Activated CD4-positive, alpha-beta T cell treated with anti-CD3 and anti-CD28 coated beads, Interleukin-10, Interleukin-2, amounts not matched to agents 100 ng/mL and 50 ng/mL, durations not matched to agents 16 hours and 8 hours (primary cell): ENCODE results near the gene LAMB2.

Experiments
- DNase-seq: peaks from one replicate; pipeline ENCODE4 v3.0.0-alpha.2; 2020

Gene LAMB2

DNA sequence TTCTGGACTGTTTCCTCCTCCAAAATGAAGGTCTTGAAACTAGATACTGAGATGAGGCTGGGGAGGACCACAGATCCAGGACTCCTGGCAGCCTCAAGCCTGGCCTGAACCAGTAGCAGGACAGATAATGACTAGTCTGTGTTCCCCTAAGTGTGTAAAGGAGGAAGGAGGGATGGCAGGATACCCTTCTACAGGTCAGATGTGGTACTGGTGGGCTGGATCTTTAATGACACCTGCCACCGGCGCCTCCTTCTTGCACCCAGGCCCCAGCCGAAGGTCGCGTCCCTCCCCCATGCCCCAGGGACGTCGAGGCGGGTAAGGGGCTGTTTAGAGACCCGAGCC is 12.8 kb downstream of the LAMB2 start:
- peak; percentile 9 for DNase-seq

GRCh38 chr3:49119439-49119838 is 13.4 kb downstream of the LAMB2 start:
- DNase-seq = no peak

DNA sequence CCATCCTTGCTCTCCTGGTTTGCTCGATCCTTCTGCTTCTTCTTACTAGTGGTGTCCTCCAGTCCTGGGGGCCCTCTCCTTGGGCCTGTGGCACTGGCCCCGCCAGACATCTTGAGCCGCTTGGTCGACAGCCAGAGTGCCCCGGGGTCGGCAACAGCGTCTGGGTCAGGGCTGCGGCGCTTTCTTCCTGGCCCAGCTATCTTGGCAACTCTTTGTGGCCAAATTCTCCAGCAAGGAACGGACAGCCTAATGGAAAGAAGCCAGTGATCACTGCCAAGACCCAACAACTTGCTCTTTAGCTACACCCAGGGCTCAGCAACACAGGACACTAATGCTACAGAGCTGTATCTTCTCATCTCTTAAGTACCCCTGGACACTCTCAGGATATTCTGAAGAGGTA is 13.8 kb downstream of the LAMB2 start:
- no peak for DNase-seq

GRCh38 chr3:49112262-49112661 is 20.6 kb downstream of the LAMB2 start:
- DNase-seq = no peak

DNA sequence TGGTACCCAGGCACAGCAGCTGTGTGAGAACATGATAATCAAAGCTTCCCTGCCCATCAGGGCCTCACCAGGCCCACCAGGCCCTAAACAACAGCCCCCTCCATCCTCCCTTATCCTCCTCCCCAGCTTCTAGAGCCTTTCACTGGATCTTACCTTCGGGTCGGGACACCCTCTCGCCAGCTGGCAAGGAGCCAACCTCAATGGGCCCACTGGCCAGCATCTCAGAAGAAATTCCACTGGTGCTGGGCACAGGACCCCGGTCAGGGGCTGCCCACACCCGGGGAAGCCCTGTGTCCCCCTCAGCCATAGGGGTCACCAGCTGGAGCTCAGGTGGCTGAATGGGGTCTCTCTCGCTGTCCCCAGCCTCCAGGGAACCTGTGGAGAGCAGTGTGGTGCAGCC is 21.5 kb downstream of the LAMB2 start:
- no peak for DNase-seq

GRCh38 chr3:49110780-49111179 is 22.1 kb downstream of the LAMB2 start:
- DNase-seq = no peak

GRCh38 chr3:49108346-49108745 is 24.5 kb downstream of the LAMB2 start:
- DNase-seq = no peak

- DNase-seq = peak; percentile 94
Observed at GRCh38 chr3:49104427-49105291, 28.2 kb downstream of the LAMB2 start, which contains the start of gene QARS1. Gene QARS1 (minus strand): TSS chr3:49104757. CDS start chr3:49104733, 24 bp downstream.

- DNase-seq = no peak
Observed at GRCh38 chr3:49104052-49104426, 28.8 kb downstream of the LAMB2 start.

- DNase-seq = no peak
Observed at GRCh38 chr3:49100046-49100615, 32.7 kb downstream of the LAMB2 start.

DNA sequence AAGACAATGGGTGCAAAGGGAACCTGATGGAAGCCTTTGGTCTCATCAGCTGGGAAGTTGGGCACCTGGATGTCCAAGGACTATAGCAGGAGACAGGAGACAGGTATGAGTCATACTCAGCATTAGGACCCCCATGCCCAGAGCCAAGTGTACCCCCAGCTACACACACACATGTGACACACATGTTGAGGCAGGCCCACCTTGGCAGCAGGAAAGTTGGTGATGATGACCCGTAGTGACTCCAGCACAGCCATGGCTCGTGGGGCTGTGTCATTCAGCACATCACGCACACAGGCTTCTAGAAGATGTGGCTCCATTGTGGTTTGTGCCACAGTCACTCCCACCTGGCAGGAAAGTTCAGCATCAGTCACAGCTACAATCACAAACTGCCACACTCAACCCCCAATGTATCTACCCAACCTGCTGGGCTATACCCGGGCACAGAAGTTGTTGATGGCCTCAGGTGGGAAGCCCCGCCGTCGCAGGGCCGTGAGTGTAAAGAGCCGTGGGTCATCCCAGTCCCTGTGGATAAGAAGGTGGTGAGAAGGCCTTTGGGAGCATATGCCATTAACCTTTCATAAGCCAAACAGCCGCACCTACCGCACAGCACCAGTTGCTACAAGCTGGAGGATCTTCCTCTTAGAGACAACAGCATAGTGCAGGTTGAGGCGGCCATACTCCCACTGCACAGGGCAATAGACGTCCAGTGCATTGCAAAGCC is 33.8 kb downstream of the LAMB2 start:
- DNase-seq = no peak

- no peak for DNase-seq
Observed at GRCh38 chr3:49098429-49098828, 34.4 kb downstream of the LAMB2 start.

GRCh38 chr3:49093853-49094767 is 38.7 kb downstream of the LAMB2 start, which contains the start of gene QRICH1:
Gene QRICH1 (minus strand): TSS chr3:49094071. CDS start chr3:49077017, 17,054 bp downstream.
- peak; percentile 98 for DNase-seq

DNA sequence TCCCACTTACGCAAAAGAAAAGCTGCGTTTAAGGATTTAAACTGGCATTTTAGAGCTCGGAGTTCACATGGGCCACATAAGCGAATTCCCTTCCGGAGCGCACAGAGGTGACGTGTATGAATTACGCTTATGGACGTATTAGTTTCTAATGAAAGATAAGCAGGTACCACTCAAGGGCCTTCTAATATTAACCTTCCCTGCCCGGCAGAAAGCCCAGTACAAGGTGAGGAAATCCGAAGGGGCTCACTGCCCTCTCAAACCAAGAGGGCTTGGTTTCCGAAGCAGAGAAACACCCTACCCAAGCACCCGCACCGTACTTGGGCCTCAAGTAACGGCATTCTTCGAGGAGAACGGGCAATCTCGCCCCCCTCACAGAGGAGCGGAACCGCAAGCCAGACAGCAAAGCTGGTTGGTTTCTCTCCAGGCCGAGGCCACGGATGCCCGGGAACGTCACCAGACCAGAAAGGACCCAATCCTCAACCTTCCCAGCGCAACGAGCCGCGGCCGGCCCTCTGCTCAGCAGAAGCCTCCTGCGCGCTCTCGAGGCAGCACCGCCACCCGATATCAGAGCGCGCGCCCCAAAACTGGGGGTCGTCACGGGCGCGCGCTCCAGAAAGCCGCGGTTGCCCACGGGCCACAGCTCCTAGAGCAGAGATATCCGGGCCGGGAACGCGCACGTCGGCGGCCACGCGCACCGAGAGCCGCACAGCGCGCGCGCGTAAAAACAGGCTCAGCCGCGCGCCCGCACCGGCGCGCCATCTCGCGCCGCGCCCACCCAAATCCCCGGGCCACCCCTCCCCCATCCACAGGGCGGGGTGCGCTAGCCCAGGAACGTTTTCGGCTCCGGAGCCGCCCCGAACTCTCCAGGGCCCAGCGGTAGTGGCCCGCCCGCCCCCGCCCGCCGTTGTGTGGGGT is 39.7 kb downstream of the LAMB2 start:
- peak; percentile 87 for DNase-seq

GRCh38 chr3:49081429-49081828 is 51.4 kb downstream of the LAMB2 start:
- no peak for DNase-seq

DNA sequence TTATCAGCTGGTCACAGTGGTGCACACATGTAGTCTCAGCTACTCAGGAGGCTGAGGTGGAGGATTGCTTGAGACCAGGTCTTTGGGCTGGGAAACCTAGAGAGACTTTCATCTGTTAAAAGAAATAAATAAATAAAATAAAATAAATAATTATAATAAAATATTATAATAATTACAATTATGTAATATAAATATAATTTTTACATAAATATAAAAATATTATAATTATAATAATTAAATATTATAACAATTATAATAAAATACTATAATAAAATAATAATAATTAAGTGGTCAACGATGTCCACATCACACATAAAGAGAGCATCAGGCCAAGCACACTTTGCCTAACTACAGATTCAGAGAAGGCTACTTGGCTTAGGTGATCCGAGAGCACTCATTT is 53.6 kb downstream of the LAMB2 start:
- DNase-seq = no peak

- DNase-seq = no peak
Observed at GRCh38 chr3:49076646-49077045, 56.2 kb downstream of the LAMB2 start.

DNA sequence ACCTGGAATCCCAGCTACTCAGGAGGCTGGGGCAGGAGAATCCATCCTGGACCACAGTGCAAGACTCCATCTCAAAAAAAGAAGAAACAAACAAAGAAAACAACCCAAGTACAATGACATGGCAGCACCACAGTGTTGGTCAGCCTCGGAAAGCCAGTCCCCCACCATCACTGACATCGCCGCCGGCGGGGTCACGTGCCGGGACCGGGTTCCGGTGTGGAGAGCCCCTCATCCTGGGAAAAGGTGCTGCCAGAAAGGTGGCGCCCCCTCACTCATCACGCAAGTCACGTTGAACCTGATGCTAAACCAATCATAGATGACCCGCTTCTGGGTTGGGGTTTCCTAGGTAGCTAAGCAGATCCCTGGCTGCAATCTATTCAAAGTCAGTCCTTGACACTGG is 56.7 kb downstream of the LAMB2 start:
- DNase-seq = no peak
